ENCODE results near the gene FBXO34.

DNA sequence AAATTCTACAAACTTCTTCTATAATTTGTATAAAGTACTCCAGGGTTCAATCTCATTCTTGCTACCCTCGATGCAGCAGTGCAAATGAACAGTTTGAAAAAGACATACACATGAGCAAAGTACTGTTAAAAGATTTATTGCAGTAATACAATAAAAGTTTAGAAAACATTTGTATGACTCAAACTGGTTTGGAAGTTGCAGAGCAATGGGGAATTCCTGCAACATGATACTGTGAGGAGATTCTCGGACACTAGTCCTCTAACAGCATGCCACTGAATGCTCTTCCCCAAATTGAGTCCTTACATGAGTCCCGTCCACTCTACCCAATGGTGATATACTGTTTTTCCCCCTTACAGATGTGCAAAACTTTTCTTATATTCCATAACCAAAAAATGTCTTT is 95.0 kb downstream of the FBXO34 start:
- TF ChIP-seq, protein P1, sequence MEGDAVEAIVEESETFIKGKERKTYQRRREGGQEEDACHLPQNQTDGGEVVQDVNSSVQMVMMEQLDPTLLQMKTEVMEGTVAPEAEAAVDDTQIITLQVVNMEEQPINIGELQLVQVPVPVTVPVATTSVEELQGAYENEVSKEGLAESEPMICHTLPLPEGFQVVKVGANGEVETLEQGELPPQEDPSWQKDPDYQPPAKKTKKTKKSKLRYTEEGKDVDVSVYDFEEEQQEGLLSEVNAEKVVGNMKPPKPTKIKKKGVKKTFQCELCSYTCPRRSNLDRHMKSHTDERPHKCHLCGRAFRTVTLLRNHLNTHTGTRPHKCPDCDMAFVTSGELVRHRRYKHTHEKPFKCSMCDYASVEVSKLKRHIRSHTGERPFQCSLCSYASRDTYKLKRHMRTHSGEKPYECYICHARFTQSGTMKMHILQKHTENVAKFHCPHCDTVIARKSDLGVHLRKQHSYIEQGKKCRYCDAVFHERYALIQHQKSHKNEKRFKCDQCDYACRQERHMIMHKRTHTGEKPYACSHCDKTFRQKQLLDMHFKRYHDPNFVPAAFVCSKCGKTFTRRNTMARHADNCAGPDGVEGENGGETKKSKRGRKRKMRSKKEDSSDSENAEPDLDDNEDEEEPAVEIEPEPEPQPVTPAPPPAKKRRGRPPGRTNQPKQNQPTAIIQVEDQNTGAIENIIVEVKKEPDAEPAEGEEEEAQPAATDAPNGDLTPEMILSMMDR (IDR thresholded peaks at IDR 0.05) = no peak
- TF ChIP-seq POLR2A (IDR thresholded peaks at IDR 0.05) = no peak

All from Peyer's patch (tissue), 4 donors.